Measurements from ENCODE around the gene MCCC2.
"Not testable (repeated sequence)": the region's sequence is repeated elsewhere in the genome, so short reads cannot be mapped to it uniquely, and the experiment has no call there.

Gene MCCC2

DNA sequence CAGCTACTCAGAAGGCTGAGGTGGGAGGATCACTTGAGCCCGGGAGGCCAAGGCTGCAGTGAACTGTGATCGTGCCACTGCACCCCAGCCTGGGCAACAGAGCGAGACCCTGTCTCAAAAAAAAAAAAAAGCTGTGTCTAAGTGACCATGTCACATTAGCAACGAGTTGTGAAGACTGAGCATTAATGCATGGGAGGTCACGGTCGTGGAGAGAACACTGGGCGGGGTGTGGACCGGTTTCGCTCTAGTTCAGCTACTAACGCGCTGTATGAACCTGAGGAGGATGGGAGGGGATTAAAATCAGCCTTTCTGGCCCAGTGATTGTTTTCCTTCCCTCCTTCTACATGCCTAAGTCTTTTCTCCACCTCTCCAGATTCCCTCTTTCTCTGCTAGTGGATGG lies 75.2 kb downstream of the MCCC2 start:
- DNase-seq (ENCODE audit: low read depth in 2 of 2), result no peak

DNA sequence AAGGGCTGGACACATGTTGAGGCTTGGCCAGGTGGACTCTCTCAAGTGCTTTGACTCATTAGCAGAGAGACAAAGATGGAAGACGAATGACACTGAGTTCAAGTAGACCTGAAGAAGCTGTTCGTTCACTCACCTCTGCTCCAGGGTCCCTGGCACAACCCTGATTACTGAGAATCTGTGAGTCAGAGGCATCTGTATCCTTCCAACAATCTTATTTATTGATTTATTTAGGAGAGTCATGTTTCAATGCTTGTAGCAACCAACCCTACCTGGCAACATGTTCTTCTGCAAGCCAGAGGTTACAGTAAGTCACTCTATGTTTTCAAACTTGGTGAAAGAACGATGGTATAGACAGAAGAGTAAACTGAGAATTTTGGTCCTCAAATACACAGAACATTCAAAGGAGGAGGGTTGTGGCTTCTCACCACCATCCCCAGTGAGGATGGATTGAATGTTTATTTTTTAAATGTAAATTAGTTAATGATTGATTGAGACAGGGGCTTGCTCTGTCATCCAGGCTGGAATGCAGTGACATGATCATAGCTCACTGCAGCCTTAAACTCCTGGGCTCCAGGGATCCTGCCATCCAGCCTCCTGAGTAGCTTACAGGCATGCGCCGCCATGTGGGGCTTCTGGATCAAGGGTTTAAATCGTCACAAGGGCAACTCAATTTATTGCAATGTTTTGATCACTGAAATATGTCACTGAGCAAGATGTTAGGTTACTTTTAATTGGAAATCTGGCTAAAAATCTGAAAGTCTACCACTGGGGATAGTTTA lies 76.2 kb downstream of the MCCC2 start:
- no peak for DNase-seq (ENCODE audit: low read depth in 2 of 2)

DNA sequence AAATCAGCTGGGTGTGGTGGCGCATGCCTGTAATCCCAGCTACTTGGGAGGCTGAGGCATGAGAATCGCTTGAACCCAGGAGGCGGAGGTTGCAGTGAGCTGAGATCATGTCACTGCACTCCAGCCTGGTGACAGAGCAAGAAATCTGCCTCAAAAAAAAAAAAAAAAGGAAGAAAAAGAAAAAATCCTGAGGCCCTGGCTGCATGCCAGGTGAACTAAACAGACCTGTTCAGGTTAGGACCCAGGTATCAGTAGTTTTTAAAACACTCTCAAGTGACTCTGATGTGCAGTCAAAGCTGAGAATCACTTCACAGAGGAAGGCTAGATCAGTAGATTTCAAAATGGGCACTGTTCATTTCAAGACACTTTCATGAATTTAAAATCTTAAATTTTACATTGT lies 77.5 kb downstream of the MCCC2 start:
- DNase-seq (ENCODE audit: low read depth in 2 of 2), result not testable (repeated sequence)

DNA sequence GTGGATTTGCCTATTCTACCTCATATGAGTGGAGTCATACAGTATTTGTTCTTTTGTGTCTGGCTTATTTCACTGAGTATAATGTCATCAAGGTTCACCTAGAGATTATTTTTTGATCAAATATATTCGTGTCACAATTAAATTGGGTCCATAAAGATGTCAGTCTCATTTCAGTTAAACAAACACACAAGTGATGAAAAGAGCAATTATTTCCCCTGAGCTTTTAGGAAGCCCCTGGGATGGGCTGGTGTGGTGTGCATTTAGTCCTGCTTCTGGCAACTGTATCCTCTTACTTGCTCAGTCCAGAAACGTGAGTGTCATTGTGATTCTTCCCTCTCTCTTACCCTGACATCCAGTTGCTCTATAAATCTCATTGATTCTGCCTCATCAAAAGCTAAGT lies 79.2 kb downstream of the MCCC2 start:
- no peak for DNase-seq (ENCODE audit: low read depth in 2 of 2)

DNA sequence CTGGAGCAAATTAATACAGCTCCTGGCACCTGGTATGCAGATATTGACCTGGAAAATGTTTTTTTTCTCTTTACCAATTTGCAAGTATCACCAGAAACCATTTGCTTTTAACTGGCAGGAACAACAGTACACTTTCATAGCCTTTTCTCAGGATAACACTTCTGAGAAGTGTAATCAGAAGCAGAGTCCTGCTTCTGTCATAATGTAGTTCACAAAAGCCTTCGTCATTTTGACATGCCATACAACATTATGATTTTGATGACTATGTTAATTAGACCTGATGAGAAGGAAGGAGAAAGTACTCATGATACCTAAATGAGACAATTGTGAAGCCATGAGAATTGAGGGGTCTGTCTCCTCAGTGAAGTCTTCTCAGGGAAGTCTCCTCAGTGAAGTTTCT lies 90.8 kb downstream of the MCCC2 start:
- no peak for DNase-seq (ENCODE audit: low read depth in 2 of 2)

DNA sequence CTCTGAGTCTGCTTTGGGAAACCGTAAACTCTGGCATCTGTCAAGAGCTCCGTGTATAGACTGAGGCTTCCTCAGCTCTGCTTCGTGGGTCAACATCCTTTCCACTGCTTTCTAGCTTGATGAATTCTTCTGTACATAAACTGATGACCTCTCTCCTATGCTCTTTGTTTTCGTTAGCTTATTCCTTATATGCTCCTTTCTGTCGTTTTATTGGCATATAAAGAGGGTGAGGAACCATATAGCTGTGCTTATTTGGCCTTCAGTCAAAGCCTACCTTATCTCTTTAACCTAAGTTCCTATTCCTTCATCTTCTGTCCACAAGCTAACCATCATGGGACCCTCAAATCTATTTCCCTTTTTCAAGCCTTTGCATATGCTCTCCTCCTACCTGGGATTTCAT lies 92.6 kb downstream of the MCCC2 start:
- no peak for DNase-seq (ENCODE audit: low read depth in 2 of 2)

DNA sequence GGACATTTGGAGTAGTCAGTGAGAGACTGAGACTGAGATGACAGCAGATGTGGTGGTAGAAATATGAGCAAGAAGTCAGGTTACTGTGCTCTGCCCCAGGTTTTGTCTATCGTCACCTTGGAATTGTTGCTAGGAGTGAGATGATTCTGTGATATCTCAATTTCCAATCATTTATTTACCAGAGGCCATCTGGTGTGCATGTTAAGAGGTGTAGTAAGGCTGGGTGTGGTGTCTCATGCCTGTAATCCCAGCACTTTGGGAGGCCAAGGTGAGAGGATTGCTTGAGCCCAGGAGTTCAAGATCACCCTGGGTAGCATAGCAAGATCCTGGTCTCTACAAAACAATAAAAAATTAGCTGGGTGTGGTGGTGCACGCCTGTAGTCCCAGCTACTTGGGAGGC lies 93.4 kb downstream of the MCCC2 start:
- DNase-seq (ENCODE audit: low read depth in 2 of 2), result no peak

DNA sequence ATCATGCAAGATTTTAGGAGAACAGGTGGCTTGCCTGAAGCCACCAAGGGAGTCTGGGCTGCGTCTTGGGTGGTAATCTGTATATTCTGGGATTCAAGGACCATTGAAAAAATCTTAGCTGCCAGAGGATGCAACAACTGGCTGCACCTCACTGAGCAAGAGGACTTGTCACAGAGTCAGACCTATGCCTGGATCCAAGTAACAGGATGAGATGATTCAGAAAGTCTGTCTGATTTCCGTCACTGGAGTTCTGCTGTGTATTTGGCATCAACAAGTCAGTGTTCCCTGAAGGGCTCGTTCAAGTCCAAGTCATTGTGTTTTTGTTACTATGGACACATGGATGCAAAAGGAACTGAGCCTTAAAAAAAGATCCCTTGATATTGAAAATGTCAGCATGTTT lies 94.2 kb downstream of the MCCC2 start:
- no peak for DNase-seq (ENCODE audit: low read depth in 2 of 2)

DNA sequence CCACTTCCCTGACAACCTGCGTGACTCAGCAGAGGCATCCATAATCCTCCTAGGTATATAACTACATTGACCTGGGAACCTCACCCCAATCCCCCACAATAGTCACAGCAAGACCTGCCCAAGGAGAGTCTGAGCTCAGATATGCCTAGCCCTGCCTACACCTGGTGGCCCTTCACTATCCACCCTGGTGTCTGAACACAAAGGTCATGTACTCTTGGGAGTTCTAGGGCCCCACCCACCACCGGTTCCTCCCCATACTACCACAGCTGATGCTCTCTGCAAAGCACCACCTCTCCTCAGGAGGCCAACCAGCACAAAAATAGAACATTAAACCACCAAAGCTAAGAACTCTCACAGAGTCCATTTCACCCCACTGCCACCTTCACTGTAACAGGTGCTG lies 97.2 kb downstream of the MCCC2 start:
- DNase-seq (ENCODE audit: low read depth in 2 of 2), result no peak

DNA sequence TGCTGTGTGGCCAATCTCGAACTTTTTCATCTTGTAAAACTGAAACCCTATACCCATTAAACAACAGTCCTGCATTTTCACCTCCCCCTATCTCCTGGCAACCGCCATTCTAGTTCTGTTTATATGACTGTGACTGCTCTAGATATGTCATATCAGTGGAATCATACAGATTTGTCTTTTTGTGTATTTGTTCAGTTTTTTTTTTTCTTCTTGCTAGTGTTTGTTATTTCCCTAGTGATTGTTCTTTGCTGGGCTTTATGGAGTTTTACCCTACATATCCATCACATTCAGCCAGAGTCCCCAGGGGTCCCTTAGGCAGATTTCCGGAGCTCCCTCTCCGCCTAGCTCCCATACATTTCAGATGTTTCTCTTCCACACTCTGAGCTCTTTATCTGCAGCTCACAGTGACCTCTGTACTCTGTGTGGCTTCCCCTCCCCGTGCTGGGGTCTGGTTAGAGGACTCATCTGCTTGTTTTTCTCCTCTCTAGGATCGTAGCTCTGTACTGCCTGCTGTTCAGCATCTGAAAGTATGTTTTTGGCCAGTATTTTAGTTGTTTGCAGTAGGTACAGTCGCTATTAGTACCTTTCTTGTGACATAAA lies 106.8 kb downstream of the MCCC2 start:
- DNase-seq (ENCODE audit: low read depth in 2 of 2), result no peak

DNA sequence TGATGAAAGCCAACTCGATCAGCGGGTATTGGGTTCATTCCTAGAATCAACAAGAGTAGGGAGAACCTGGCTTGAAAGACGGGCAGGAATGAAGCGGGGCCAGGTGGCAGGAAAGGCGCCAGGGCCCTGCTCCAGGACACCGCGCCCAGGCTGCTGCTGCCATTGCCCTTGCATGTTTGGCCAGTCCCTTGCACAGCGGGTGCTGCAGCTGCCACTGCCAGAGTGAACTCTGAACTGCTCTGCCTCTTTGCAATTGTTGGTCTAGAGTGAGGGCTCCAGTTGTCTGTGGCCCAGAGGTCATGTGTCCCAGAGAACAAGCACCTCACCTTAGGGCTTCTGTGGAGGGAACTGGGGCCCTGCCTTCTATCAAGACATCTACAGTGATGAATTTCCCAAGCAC lies 107.9 kb downstream of the MCCC2 start:
- no peak for DNase-seq (ENCODE audit: low read depth in 2 of 2)

DNA sequence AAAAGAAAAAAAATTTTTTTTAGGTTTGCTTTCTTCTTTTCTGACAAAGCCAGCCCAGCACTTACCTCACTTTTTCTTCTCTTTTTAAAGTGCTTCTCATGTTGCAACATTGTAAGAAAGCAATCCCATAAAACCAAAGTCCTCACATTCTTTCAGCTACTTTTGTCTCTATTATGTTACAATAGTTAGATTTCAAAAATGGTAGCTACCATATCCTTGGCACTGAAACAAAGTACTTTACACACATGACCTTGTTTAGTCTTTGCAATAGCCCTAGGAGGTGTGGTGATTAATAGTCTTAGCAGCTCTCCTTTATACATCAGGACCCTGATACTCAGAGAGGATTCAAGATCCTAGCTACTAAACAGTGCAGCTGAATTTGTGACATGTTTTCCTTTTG lies 108.5 kb downstream of the MCCC2 start:
- DNase-seq (ENCODE audit: low read depth in 2 of 2), result no peak

DNA sequence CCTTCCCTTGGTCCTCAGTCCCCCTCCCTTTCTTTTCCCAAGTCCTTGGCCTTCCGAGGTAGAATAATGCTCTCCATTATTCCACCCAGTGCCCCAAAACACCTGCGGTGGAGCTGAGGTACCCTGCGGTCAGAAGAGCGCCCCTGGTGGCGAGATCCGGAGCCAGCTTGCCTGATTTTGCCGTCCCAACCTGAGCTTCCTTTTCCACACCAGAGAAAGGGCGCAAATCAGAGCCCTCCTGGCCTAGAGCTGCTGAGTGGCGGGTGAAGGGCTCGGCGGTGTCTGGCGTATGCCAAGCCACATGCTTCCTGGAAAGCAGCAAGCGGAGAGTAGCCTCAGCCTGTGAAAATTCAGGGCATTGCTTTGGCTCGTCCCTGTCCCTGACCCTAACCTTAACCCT lies 110.8 kb downstream of the MCCC2 start:
- DNase-seq (ENCODE audit: low read depth in 2 of 2), result no peak

DNA sequence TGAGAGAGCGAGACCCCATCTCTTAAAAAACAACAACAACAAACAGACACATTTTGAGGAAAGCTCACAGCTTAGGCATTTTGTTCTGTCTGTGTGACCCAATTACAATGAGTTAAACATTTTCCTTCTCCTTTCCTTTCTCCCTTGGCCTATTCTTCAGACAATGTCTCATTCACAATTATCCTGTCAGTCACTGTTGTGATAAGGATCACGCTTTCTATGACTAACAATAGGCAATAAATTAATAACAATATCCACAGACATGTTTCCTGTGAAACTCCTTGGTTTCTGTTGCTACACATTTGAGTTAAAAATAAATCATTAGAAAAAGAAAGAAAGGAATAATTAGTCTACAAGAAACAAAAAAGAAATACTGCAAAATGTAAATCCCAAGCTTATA lies 112.1 kb downstream of the MCCC2 start:
- DNase-seq (ENCODE audit: low read depth in 2 of 2), result no peak

DNA sequence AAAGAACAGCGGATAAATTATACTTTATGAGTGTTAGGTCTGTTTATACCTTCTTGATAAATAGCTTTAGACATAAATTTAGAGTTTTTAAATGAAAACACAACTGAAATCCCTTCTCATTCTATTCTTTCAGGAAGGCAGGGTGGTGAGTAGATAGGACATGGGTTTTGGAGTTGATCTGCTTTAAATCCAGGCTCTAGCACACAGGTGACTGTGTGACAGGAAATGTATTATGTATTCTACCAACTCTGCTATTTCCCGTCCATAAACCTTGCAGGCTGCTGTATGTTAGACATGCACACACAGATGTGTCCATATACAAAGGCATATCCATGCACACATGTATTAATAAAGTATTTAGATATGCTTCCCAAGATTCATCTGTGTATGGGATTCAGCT lies 112.6 kb downstream of the MCCC2 start:
- no peak for DNase-seq (ENCODE audit: low read depth in 2 of 2)

DNA sequence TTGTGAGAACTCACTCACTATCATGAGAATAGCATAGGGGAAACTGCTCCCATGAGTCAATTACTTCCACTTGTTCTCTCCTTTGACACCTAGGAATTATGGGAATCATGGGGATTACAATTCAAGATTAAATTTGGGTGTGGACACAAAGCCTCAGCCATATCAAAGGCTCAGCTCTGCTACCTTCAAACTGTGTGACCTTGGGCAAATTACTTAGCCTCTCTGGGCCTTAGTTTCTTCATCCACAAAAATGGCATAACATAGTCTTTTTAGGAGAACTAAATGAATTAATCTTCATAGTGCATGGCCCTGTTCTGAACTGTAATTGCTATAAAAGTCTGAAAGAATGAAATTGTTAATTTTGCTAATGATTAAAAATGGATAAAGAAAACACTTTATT lies 113.7 kb downstream of the MCCC2 start:
- no peak for DNase-seq (ENCODE audit: low read depth in 2 of 2)

DNA sequence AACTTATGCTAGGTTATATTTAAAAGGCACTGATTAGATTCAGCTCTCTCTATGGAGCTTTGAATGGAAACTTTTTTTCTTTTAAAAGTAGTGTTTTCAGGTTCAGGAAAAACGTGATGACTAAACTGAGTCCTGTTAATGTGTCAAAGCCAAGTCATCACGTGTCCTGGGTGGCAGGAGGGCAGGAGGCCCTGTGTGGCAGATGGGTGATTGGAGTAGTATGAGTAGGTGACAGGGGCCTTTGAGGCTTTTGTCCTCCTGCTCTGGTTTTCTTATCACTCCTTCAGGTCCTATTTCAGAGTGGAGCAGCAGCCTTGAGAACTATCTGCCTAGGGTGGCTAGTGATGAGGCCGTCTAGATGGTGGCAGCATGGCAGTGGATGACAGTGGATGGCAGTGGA lies 114.3 kb downstream of the MCCC2 start:
- DNase-seq (ENCODE audit: low read depth in 2 of 2), result no peak

DNA sequence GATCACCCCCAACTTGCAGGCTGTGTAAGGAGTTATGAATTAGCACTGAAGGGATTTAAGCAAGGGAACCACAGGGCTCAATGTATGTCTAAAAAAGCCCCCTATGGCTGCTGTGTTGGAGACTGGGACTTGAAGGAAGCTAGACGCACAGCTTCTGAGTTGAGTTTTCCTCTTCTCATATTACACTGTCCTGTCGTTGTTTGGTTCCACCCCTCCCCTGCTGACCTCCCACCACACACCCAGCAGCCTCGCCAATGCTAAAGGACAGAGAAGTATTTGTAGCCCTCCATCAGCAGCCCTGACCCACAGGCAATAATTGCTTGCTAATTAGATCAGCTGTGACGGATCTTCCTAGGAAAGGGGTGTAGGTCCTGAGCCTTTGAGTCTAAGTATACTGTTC lies 116.8 kb downstream of the MCCC2 start:
- DNase-seq (ENCODE audit: low read depth in 2 of 2), result no peak

DNA sequence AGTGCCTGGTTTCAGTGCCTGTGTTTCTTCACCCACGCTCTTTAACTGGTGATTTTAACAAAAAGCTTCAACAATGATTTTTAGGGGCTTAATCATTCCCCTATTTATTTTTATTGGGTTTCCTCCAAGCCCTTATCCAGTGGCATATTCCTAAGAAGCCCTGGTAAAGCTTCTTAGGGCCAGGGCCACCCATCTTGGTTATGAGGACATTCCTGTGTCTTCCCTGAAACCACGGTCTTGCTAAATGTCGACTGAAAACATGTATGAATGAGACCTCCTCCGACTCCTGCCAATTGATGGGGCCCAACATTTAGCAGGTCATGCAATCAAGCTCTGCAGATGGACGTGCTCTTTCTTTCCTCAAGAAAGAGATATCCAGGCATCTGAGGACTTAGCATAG lies 118.3 kb downstream of the MCCC2 start:
- no peak for DNase-seq (ENCODE audit: low read depth in 2 of 2)

DNA sequence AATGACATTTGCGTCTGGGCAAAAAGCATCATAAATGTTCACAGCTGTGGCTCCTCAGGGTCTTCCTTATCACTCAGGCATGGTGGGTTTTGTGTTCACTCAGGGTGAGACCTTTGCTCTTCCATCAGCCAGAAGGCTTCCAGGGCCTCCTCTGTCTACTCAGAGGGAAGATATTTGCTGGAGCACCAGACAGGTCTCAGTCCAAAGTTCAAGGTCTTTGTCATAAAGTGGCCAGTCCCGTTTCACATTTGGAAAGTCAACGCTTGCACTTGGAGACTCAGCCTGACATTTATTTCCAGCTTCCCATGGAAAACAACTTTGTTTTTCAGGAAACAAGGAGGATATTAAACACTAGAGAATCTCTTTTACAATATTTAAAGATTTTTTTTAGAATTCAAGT lies 119.8 kb downstream of the MCCC2 start:
- DNase-seq (ENCODE audit: low read depth in 2 of 2), result no peak
